HG03460 (cell line): ENCODE results near the gene TLR1.
"Not testable (repeated sequence)": the region's sequence is repeated elsewhere in the genome, so short reads cannot be mapped to it uniquely, and the experiment has no call there.

Experiments used
- ATAC-seq: cut with Tn5 transposase; IDR thresholded peaks from one replicate; pipeline ENCODE4 v1.9.1; 2021; ENCODE audit not compliant: unreplicated experiment

TLR1 gene

DNA sequence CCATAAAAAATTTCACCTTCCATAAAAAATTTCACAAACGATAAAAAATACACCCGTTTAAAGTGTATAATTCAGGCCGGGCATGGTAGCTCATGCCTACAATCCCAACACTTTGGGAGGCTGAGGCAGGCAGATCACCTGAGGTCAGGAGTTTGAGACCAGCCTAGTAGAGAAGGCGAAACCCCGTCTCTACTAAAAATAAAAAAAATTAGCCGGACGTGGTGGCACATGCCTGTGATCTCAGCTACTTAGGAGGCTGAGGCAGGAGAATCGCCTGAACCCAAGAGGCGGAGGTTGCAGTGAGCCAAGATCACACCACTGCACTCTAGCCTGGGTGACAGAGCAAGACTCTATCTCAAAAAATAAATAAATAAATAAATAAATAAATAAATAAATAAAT, 1.7 kb upstream of the TLR1 start:
- ATAC-seq, result not testable (repeated sequence)

DNA sequence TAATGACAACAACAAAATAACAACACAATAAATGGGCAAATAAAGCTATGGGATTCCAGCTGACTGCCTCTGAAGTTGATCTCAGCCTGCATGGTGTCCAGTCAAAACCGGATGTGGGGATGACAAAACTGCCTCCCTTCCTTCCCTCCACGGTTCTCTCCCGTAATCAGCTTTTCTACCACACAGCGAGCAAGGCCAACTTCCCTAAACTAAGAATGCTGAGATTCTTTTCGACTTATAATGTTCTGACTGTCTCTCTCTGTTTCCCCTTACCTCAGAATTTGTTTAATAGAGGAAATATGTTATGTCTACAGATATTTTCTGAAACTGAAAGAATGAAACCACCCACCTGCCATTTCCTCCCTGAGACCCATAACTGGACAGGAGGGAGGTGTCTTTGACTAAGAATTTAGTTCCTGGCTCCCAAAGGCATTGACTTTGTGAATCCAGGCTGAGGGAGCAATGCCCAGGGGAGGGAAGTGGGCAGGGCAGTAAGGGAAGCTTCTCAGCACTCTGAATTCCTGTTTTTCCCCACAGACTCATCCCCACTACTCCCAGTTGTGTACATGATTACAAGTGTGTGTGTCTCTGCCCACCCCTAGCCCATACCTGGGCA, 1.0 kb upstream of the TLR1 start:
- ATAC-seq, result peak; percentile 88

DNA sequence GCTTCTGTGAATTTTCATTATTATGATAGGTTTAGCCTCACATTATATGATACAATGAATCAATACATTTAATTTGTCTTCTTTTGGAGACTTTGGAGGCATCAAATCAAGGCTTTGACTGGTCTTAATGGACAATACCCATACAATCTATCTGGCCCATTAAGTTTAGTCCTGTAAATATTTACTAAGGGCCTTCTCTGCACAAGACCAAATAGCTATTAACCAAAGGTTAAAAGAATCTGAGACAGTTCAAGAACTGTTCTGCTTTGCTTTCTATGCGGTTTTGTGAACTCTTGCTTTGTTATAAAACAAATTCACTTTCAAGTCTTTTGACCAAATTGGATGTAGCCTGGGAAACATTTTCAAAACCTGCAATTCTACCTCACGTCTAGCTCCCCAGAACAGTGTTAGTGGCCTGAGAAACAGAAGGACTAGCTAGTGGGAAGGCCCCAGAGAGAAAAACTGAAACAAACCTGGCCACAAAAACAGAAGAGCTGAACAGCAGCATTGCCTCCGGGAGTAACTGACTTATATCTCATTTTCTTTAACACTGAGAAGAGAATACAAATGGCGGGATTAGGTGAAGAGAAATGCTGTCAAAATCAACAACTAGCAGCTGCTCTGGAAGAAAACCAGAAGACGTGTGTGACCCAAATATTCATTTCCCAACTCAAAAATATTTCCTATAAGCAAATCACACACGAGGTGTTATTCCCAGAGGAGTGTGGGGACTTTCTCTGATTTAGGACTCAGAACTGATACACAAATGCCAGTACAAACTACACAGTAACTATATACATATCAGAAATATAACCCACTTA, 548 bp downstream of the TLR1 start:
- ATAC-seq, result peak; percentile 59

DNA sequence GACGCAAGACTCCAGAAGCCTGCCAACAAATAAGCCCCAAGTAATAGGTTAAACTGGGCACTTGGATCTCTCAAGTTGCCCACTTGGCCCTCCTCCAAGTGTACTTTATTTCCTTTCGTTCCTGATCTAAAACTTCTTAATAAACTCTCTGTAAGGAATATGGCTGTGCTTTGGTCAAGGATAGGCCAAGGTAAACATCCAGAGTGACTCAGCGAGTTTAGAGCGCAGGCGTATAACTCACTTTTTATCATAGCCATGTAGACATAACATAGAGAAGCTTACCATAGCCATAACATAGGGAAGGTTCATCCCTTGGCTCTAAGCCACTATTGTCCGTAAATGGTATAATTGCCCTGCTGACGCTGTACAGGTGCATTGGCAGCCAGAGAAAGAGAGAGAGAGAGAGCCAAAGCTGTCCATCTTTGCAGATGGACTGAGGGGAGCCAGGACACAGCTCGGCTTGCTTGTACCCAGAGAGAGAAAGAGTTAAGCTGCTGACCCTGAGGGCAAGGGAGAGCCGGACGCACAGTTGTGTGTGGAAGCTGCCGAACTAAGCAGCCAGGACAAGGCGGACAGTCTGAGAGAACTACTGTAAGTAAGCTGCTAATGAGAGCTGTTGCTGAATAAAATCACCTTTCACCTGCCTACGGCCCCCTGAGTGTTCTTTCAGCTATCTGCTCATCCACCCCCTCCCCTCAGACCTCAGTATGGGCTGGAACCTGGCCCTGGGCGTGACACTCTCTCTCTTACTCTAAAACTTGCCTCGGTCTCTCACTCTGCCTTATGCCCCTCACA, 1.8 kb downstream of the TLR1 start:
- no peak for ATAC-seq

DNA sequence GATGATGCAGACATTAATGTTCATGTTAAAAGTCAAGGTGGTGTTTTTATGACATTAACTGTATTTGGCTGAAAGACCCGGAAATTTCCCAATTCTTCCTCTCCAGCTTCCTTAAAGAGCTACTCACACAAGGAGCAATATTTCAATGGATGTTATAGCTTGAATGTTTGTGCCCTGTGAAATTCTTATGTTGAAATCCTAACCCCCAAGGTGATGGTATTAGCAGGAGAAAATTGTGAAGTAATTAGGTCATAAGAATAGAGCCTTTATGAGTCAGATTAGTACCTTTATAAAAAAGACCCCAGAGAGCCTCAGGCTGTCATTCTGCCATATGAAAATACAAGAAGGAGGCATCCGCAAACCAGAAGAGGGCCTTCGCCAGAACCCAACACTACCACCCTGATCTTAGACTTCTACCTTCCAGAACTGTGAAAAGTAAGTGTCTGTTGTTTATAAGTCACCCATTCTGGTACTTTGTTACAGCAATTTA, 3.6 kb downstream of the TLR1 start:
- ATAC-seq, result no peak

DNA sequence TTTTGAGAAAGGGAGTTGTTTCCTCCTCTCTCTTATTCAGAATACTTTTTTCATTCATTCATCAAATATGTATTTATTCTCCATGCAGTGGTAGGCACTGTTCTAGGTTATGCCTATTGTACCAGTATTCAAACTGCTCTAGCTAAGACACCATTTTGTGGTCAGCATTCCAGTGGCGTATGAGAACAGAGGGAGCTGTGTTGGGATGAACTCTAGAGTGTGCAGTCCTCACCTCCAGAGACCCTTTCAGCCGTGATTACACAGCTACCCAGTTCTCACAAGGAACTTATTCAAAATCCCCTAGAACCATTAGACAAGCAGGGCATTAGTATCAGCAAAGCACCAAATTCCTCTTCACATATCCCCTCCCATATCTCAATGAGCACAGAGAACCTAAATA, 4.2 kb downstream of the TLR1 start:
- ATAC-seq, result no peak

DNA sequence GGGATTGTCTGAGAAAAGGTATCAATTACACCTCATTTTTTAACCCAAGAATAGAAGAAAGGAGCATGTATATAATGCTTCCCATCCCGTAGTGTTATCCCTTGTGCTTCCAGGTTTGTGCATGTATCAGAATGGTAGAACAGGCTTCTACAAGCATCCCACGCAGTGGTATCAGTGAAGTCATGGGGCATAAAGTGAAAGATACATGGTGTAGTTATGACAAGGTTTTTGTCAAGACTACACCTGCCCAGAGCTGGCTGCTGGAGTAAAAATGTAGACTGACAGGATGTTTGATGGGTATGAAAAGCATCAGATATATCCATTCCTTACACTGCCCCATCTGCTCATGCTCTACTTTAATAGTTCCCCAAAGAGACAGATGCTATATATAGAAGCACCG, 9.5 kb downstream of the TLR1 start:
- no peak for ATAC-seq

DNA sequence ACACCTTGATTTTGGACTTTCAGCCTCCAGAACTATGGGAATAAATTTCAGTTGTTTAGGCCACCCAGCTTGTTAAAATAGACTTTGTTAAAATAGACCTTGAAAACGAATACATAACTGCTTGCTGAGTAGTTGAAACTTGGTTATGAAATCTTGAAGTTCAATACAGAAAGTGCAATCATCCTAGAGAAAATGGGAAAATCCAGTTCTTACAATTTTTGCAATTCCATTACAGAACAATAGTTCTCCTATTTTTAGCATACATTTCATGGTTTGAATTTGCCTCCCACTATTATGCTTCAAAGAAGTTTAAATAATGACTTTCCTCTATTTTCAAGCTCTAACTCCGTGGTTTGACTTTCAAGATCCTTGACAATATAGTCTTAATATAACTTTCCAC, 10.5 kb downstream of the TLR1 start:
- no peak for ATAC-seq

DNA sequence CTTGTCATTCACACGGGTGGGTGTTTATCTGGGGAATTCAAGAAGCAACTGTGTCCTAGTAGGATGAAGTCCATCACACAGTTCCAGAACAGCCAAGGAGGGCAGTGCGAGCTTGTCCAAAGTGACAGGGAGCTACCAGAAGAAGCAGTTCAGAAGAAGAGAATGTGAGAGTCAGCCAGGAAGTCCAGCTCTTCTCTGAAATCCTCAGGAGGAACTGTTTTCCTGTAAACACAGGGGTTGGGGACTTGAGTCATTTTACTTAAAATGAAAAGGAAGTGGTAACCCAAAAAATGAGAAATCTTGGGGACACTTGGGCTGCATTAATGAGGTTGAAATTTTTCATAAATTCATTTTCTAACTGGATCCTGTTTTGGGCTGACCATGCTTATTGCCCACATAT, 13.6 kb downstream of the TLR1 start:
- no peak for ATAC-seq

DNA sequence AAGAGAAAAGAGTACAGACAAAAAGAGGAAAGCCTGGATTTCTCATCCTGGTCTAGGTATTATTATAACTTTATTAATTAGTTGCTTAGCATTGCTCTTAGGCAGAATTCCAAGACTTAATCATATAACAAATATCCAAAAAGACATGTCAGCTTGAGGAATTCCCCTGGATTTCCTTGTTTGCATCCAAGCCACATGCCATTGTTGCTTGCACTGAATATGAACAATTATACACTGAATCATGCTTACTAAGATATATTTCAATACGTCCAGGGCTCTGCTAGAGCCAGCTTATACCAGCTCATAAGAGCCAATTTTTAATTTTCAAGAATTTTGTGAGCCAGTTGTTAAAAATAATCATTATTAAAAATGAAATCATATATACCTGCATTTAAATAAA, 16.3 kb downstream of the TLR1 start:
- ATAC-seq, result no peak

DNA sequence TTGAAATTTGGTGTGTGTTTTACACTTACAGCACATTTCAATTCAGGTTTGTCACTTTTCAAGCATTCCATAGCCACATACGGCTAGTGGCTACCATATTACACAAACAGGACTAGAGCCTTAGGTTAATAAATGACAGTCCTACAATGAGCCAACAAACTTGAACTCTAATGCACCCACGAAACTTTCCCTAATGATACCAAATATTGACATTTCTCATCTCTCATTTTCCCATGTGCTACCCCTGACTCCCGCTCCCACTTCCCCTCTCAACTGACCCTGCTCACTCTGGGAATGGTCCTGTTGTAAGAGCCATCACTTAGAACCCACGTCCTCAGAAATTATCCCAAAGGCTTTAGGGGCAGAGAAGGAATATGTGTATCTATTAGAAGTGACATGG, 16.9 kb downstream of the TLR1 start:
- ATAC-seq, result no peak

DNA sequence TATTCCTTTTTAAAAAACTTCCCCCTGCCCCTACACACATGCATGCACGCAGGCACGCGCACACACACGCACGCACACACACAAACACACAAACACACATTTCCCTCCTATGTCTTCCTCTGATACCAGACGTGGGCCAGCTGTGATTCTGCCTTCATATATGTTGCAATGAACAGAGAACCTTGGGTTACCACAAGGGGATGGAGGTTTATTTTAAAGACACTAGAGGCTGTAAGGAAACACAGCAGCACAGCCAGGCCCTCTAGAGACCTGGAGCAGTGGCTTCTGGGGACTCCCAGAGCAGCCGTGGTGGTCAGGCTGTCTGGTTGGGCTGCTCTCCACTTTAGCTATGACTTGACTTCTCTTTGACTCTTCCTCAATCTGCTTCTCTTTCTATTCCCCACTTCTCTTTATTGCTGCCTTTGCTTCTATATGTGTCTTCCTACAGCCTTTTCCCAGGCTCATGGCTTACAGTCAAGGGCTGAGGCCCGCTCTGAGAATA, 18.6 kb downstream of the TLR1 start:
- peak; percentile 38 for ATAC-seq

DNA sequence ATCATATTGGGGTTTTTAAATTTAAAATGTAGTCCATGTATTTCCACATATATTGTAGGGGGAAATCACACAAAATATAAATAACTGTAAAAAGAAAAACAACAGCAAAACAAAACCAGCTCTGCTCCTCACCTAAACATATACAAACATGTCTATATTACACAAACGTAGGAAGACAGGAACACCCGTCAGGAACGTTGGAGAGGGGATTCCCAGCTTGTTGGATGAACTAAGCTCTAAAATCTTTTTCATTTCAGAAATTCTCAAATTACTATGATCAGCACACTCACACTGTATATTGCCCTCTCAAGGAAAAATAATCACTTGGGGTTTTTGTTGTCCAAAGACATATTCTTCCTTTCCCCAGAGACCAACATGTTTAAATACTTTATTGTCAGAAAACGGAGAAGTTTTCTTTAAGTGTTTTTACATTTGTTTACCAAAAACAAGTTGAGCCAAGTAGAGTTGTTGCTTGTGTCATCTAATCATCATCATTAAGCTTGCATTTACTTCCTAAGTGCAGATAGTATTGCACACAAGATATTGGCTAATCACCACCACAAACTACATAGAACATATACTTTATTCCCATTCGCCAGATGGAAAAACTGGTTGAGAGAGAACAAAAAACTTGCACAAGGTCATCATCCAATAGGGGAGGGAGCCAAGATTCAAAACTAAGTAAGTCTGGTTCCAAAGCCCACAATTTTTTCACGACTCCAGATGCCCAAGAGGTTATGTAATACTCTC, 19.4 kb downstream of the TLR1 start:
- no peak for ATAC-seq

DNA sequence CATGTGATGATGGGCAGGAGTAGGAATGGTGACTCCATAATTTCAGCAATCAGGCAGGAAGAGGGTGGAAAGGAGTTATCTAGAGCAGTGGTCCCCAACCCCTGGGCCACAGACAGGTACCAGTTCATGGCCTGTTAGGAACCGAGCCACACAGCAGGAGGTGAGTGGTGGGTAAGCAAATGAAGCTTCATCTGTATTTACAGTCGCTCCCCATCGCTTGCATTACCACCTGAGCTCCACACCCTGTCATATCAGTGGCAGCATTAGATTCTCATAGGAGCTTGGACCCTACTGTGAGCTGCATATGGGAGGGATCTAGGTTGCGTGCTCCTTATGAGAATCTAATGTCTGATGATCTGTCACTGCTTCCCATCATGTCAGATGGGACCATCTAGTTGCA, 20.4 kb downstream of the TLR1 start:
- no peak for ATAC-seq

DNA sequence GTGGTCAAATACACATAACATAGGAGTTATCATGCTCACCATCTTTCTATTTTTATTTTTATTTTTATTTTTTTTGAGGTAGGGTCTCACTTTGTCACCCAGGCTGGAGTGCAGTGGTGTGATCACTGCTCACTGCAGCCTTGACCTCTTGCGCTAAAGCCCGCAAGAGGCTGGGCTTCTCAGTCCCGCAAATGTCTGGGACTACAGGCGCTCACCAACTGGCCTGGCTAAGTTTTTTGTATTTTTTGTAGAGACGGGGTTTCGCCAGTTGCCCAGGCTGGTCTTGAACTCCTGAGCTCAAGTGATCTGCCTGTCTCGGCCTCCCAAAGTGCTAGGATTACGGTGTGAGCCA, 21.5 kb downstream of the TLR1 start:
- no peak for ATAC-seq

DNA sequence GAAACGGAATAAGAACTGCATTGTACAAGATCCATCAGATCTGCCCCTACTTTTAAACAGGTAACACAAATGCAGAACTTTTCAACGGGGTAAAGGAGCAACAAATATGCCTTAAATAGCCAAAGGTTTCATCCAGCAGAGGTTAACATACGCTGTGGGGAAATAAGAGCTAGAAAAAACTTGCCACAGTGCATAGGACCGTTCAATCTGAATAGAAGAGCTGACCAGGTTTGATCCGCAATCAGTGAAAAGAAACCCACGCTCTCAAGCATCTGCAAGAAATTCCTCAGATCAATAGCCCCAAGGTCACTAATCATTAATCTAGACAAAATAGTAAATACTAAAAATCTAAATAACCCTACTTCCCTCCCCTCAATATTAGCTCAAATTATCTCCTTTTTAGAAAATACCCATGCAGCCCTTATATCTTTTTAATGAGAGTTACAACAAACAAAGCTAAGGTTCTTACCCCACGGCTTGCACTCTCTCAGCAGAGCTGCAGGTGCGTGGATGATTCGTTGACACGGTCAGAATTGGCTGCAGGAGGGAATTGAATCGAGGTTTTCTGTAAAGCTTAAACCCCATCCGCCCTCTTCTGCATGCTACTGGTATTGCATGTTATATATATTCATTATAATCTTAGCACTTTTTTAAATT, 22.0 kb downstream of the TLR1 start, which contains the start of gene TLR10:
TSS of gene TLR10 (minus strand) at position 539 of the 657 bp plus-strand sequence. CDS start 7,400 bp downstream, outside the sequence.
- ATAC-seq, result peak; percentile 55

DNA sequence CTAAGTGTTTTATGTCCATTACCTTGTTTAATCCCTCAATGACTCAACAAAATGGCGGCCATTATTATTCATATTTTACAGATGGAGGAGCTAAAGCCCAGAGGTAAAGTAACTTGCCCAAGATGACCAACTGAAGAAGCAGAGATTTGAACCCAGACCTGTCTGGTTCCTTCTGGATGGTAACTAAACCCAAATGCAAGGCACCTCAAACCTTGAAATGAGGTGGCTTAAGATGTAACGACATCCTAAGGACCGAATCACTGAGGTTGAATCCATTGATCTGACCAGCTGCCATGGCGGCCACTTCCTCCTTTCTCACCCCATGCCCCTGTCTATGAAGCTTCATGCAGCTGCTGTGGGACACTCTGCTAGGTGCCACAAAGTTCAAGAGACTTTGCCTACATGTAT, 22.7 kb downstream of the TLR1 start:
- no peak for ATAC-seq

DNA sequence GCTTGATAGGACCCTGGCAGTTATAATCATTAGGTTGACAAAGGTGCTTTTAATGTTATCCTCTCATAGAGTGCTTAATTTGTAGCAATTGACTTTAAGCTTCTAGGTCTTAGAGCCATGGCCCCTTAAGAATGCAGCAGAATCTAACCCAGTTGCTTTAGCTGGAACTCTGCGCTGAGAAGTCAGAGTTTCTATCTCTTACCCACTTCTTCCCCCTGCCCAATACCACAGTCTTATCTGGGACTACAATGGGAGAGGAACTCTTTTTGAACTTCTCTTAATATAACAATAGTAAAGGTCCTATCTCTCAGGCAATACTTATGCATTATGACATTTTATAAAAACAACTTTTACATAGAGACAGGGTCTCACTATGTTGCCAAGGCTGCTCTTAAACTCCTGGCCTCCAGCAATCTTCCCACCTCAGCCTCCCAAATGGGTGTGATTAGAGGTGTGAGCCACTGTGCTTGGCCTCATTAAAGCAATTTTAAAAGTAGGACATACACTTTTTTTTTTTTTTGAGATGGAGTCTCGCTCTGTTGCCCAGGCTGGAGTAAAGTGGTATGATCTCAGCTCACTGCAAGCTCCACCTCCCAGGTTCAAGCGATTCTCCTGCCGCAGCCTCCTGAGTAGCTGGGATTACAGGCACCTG, 23.6 kb downstream of the TLR1 start:
- no peak for ATAC-seq

DNA sequence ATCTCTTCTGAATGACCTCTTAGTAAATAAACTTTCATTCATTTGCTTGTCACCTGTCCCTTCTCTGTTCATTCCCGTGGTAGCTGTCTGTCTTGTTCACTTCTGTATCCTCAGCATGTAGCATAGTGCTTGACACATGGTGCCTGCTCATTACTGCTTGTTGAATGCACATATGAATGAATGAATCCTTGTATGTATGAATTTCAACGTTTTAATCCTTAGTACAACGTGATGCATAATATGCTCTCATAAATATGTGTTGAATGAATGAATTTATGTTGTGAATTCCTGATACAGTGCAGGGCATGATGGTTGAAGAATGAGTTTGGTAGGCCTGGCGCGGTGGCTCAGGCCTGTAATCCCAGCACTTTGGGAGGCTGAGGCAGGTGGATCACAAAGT, 24.8 kb downstream of the TLR1 start:
- ATAC-seq, result no peak

DNA sequence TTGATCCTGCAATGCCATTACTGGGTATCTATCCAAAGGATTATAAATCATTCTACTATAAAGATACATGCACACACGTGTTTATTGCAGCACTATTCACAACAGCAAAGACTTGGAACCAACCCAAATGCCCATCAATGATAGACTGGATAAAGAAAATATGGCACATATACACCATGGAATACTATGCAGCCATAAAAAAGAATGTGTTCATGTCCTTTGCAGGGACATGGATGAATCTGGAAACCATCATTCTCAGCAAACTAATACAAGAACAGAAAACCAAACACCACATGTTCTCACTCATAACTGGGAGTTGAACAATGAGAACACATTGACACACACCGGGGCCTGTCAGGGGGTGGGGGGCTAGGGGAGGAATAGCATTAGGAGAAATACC, 26.7 kb downstream of the TLR1 start:
- not testable (repeated sequence) for ATAC-seq
